ENCODE results near the gene MGAT4B. TPM values are rescaled to one million over a fixed set of nuclear protein-coding genes. Genes with fewer than 3 reads are reported as not detected.
A peak's percentile ranks its signal among the peaks of the same experiment; 100 is the strongest.

The MGAT4B gene
- total and polyA plus RNA-seq, 2 of the 4 experiments (the other 2 are of a cell fraction): 73.7 to 155 TPM

DNA sequence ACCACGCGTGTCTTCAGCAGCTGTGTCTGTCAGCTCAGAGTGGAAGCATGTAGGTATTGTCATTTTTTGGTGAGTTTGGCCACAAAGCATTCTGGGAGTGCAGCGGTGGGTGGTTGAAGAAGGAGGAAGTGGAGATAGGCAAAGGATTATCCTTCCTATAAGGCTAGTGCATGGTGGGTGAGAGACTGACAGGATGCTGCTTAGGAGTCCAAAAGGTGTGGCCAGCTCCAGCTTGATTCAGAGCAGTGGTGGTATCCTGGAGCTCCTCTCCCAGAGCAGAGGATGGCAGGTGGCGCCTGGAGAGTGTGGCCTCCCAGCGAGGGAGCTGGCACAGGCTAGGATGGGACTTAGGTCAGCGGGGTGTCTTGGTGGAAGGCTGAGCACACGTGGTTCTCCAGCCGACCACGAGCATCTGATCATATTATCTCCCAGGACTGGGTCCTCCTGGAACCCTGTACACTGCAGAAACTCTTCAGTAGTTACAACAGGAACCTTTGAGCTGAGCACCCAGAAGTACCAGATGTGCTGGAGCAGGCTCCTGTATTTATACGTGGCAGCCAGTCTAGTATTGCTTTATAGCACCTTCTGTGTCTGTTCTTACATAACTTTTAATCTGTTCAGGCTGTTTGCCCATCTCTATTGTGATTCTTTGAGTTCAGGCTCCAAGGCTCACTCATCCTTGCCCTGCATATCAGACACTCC, 44.4 kb downstream of the MGAT4B start:
- 0 out of 2 replicates have a peak overlapping the region, but pooled peaks have one; percentile 67 for H3K14ac ChIP-seq (replicated peaks; ENCODE audit: low read depth, low read length)
- H3K27me3 ChIP-seq (ENCODE audit: control insufficient read depth, insufficient read depth, low read length): no peaks in the 10 kb centered on the region
- H3K9me3 ChIP-seq (ENCODE audit: control insufficient read depth, insufficient read depth, low read length): no peaks in the 10 kb centered on the region
- DNase-seq (no peak), ATAC-seq (ENCODE audit: low read depth) (no peak; the same call in 1 of the 2 replicates)
- H3K4me3 ChIP-seq (ENCODE audit: insufficient read depth, low read depth, low read length): no peak overlapping the region
- peak overlapping the region; percentile 23; the same call in 1 of the 2 replicates for H3K27ac ChIP-seq (ENCODE audit: insufficient read depth, low read length)
- peaks cover 39% of the 10 kb centered on the region for H3K4me1 ChIP-seq (ENCODE audit: control insufficient read depth, insufficient read depth, low read length)
- peak overlapping the region; percentile 40 for H2AK5ac ChIP-seq (ENCODE audit: low read depth, low read length)
- peaks cover 35% of the 10 kb centered on the region for H3K9me1 ChIP-seq (ENCODE audit: insufficient read depth, low read length)
- peak overlapping the region; percentile 33 for H3K4ac ChIP-seq (ENCODE audit: low read depth, low read length)
- ChIA-PET POLR2A (ENCODE audit: unreplicated experiment) (no interaction called here), CTCF (interaction anchor here (0.5 to 1.6 kb wide), 7 partner anchors 7 to 146 kb away, joined by 3 to 6 read pairs (median 3); partner anchors contain the start of gene MAML1)
- no peak overlapping the region for H3K9ac ChIP-seq (ENCODE audit: low read depth, low read length)
- H3K23ac ChIP-seq (ENCODE audit: low read depth, low read length): peak overlapping the region; percentile 74
- intact Hi-C loops (cut with micrococcal nuclease): loop anchor here (2.0 kb wide), 1 partner anchor 29 kb away; the partner anchor contains the start of gene MAML1
- peak overlapping the region; percentile 57 for H3K4me2 ChIP-seq (ENCODE audit: low read depth, low read length)
- no peak overlapping the region for H2BK20ac ChIP-seq (ENCODE audit: low read depth, low read length)
- peak overlapping the region; percentile 79 for H2AK9ac ChIP-seq (replicated peaks; ENCODE audit: low read depth, low read length, poor library complexity)
- H4K20me1 ChIP-seq (ENCODE audit: insufficient read depth, low read length): peaks cover 63% of the 10 kb centered on the region
- peaks cover 38 to 77% of the 10 kb centered on the region in 2 experiments for H3K79me1 ChIP-seq (ENCODE audit: low read depth in 1 of 2, low read length in 2 of 2)
- H3K36me3 ChIP-seq (ENCODE audit: control insufficient read depth, insufficient read depth, low read length): peaks cover 16% of the 10 kb centered on the region
- no peak overlapping the region for H4K5ac ChIP-seq (ENCODE audit: low read depth, low read length)
- peak overlapping the region; percentile 42 for H4K91ac ChIP-seq (ENCODE audit: insufficient read depth, low read depth, low read length)
- 69% methylated on average over 3 of the region's 10 CpGs; no CpG with 5 or more reads in 1 of the 2 experiments for WGBS, 2 experiments (ENCODE audit: extremely low coverage in 2 of 2, insufficient read length in 1 of 2)
- dilution Hi-C loops (cut with HindIII; ENCODE audit: low sequenced_read_pairs, unreplicated experiment): no loop called here
- no peak overlapping the region for H2AFZ ChIP-seq (replicated peaks; ENCODE audit: low read length, poor library complexity)
- H3K18ac ChIP-seq (ENCODE audit: low read depth, low read length): no peak overlapping the region
- no peak overlapping the region for H2BK120ac ChIP-seq (ENCODE audit: low read depth, low read length)
- TF ChIP-seq CHD1 (IDR thresholded peaks at IDR 0.05; ENCODE audit: low read depth, low read length) (no peak), FOS (IDR thresholded peaks at IDR 0.05; ENCODE audit: low read depth, low read length) (no peak), CEBPB (IDR thresholded peaks at IDR 0.05; ENCODE audit: low read depth, low read length) (no peak), RFX5 (IDR thresholded peaks at IDR 0.05; ENCODE audit: low read depth, low read length) (no peak), SMC3 (IDR thresholded peaks at IDR 0.05; ENCODE audit: low read depth, low read length) (no peak), BHLHE40 (IDR thresholded peaks at IDR 0.05; ENCODE audit: low read depth, low read length) (no peak), POLR2A (IDR thresholded peaks at IDR 0.05; ENCODE audit: low read depth, low read length) (no peak), RCOR1 (IDR thresholded peaks at IDR 0.05; ENCODE audit: insufficient replicate concordance, low read length) (no peak), MXI1 (IDR thresholded peaks at IDR 0.05; ENCODE audit: borderline replicate concordance, low read depth, low read length) (no peak), MAFK (IDR thresholded peaks at IDR 0.05; ENCODE audit: low read depth, low read length) (no peak), MAZ (IDR thresholded peaks at IDR 0.05; ENCODE audit: borderline replicate concordance, low read depth, low read length) (no peak), RAD21 (IDR thresholded peaks at IDR 0.05; ENCODE audit: low read length) (no peak)
- TF ChIP-seq, protein P1, sequence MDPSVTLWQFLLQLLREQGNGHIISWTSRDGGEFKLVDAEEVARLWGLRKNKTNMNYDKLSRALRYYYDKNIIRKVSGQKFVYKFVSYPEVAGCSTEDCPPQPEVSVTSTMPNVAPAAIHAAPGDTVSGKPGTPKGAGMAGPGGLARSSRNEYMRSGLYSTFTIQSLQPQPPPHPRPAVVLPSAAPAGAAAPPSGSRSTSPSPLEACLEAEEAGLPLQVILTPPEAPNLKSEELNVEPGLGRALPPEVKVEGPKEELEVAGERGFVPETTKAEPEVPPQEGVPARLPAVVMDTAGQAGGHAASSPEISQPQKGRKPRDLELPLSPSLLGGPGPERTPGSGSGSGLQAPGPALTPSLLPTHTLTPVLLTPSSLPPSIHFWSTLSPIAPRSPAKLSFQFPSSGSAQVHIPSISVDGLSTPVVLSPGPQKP (IDR thresholded peaks at IDR 0.05; ENCODE audit: borderline replicate concordance, low read depth, low read length): no peak
- TF ChIP-seq, protein P2, sequence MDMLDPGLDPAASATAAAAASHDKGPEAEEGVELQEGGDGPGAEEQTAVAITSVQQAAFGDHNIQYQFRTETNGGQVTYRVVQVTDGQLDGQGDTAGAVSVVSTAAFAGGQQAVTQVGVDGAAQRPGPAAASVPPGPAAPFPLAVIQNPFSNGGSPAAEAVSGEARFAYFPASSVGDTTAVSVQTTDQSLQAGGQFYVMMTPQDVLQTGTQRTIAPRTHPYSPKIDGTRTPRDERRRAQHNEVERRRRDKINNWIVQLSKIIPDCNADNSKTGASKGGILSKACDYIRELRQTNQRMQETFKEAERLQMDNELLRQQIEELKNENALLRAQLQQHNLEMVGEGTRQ (IDR thresholded peaks at IDR 0.05; ENCODE audit: low read depth, low read length): no peak
- TF ChIP-seq, protein P3, sequence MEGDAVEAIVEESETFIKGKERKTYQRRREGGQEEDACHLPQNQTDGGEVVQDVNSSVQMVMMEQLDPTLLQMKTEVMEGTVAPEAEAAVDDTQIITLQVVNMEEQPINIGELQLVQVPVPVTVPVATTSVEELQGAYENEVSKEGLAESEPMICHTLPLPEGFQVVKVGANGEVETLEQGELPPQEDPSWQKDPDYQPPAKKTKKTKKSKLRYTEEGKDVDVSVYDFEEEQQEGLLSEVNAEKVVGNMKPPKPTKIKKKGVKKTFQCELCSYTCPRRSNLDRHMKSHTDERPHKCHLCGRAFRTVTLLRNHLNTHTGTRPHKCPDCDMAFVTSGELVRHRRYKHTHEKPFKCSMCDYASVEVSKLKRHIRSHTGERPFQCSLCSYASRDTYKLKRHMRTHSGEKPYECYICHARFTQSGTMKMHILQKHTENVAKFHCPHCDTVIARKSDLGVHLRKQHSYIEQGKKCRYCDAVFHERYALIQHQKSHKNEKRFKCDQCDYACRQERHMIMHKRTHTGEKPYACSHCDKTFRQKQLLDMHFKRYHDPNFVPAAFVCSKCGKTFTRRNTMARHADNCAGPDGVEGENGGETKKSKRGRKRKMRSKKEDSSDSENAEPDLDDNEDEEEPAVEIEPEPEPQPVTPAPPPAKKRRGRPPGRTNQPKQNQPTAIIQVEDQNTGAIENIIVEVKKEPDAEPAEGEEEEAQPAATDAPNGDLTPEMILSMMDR (conservative IDR thresholded peaks at IDR 0.05; ENCODE audit: low read depth, low read length): no peak
- in situ Hi-C loops (cut with MboI; ENCODE audit: low sequenced_read_pairs): no loop called here
- H2BK5ac ChIP-seq (ENCODE audit: low read depth, low read length, poor library complexity, severe bottlenecking): peak overlapping the region; percentile 5
- H4K8ac ChIP-seq (ENCODE audit: low read depth in 2 of 2, low read length in 2 of 2): no peak overlapping the region
- H3K56ac ChIP-seq (ENCODE audit: extremely low read depth, insufficient read depth, low read length): no peak overlapping the region
- no TSS peak for BruUV-seq (replicated peaks)
- H2BK15ac ChIP-seq (ENCODE audit: low read depth, low read length): no peak overlapping the region

Data from IMR-90 (cell line).